Midbrain (tissue), 1 donor: ENCODE results near the gene CALML6.

Experiments
- DNase-seq: peaks from one replicate; lab custom pipeline; 2025; lab: John Stamatoyannopoulos, UW

Gene CALML6

GRCh38 chr1:1892079-1892762 is 22.8 kb upstream of the CALML6 start:
- no peak for DNase-seq

GRCh38 chr1:1892763-1893120 is 22.3 kb upstream of the CALML6 start:
- no peak for DNase-seq

- DNase-seq: no peak
These were observed 21.6 kb upstream of the CALML6 start for GRCh38 chr1:1893291-1893985.

- no peak for DNase-seq
These were observed 21.1 kb upstream of the CALML6 start for GRCh38 chr1:1893997-1894353.

GRCh38 chr1:1894354-1895059 is 20.6 kb upstream of the CALML6 start:
- no peak for DNase-seq

- DNase-seq: no peak
These were observed 20.0 kb upstream of the CALML6 start for GRCh38 chr1:1895060-1895418.

- DNase-seq: no peak
These were observed 19.4 kb upstream of the CALML6 start for GRCh38 chr1:1895456-1896336.

GRCh38 chr1:1898246-1898933 is 16.7 kb upstream of the CALML6 start:
- DNase-seq: no peak

- DNase-seq: no peak
These were observed 15.6 kb upstream of the CALML6 start for GRCh38 chr1:1899266-1899966.

- no peak for DNase-seq
These were observed 15.1 kb upstream of the CALML6 start for GRCh38 chr1:1899967-1900327.

- no peak for DNase-seq
These were observed 14.0 kb upstream of the CALML6 start for GRCh38 chr1:1900883-1901640.

- DNase-seq: no peak
These were observed 13.3 kb upstream of the CALML6 start for GRCh38 chr1:1901641-1902294.

- DNase-seq: no peak
These were observed 11.8 kb upstream of the CALML6 start for GRCh38 chr1:1903224-1903623.

- peak; percentile 89 for DNase-seq
These were observed 8.6 kb upstream of the CALML6 start for GRCh38 chr1:1906185-1907097.

GRCh38 chr1:1907098-1907736 is 7.8 kb upstream of the CALML6 start:
- no peak for DNase-seq

GRCh38 chr1:1908506-1908791 is 6.6 kb upstream of the CALML6 start:
- DNase-seq: no peak

- DNase-seq: no peak
These were observed 5.0 kb upstream of the CALML6 start for GRCh38 chr1:1910033-1910465.

- DNase-seq: no peak
These were observed 4.3 kb upstream of the CALML6 start for GRCh38 chr1:1910651-1911331.
